ENCODE data around the gene WDR90. TPM values are rescaled to one million over a fixed set of nuclear protein-coding genes. Genes with fewer than 3 reads are reported as not detected.

WDR90 gene
- total RNA-seq, 1 experiment from 2014 or later, result 68.2 TPM

DNA sequence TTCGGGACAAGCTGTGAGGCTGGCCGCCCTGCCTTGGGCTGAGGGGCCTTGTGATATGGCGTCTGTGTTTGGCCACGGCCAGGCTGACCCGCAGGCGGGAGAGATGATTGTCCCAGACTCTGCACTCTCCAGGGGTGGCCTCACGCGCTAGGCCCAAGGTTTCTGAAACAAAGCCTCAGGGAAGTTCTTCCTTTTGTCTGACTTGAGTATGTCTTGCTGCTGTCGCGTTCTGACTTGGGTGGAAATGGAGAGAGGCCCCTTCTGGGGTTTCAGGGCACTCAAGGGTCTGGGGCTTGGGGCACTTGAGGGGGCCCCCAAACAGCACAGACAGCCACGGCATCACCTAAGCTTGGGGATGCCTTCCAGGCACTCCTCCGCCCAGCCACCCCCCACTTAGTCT, 61.9 kb downstream of the WDR90 start:
- no peak overlapping the region for H2BK5ac ChIP-seq (ENCODE audit: insufficient read length, low read length)
- H3K56ac ChIP-seq (ENCODE audit: insufficient read length, low read depth, low read length), result no peak overlapping the region
- no peaks in the 10 kb centered on the region for H3K79me1 ChIP-seq (ENCODE audit: insufficient read depth, low read depth, low read length, poor library complexity, severe bottlenecking)
- no peaks in the 10 kb centered on the region for H3K79me2 ChIP-seq (ENCODE audit: insufficient read depth, low read length)
- Mint-ChIP-seq H3K4me3 (no peak overlapping the region), H3K4me1 (peaks cover 4 to 13% of the 10 kb centered on the region in 2 experiments), H3K9me3 (peaks cover 0 to 2% of the 10 kb centered on the region in 2 experiments; a peak in 2 of 5 replicates), H3K36me3 (ENCODE audit: insufficient read depth in 1 of 3, low read depth in 3 of 3) (no peaks in the 10 kb centered on the region), H3K27me3 (ENCODE audit: low read depth) (peaks cover 79% of the 10 kb centered on the region), H3K27ac (no peak overlapping the region)
- H3K23ac ChIP-seq (ENCODE audit: insufficient read length, low read depth, low read length), result no peak overlapping the region
- peaks cover 12% of the 10 kb centered on the region for H3K23me2 ChIP-seq (ENCODE audit: insufficient read length, low read depth, low read length, poor library complexity, severe bottlenecking)
- no peak overlapping the region for H3T11ph ChIP-seq (ENCODE audit: low read length)
- H2AK5ac ChIP-seq (ENCODE audit: insufficient read length, low read length), result no peak overlapping the region
- H3K18ac ChIP-seq (ENCODE audit: insufficient read length, low read depth, low read length), result no peak overlapping the region
- H2BK15ac ChIP-seq (ENCODE audit: low read depth, low read length), result no peak overlapping the region
- H3K14ac ChIP-seq (ENCODE audit: insufficient read depth, low read length), result no peak overlapping the region
- H3K9me3 ChIP-seq (ENCODE audit: control insufficient read depth, low read depth, low read length), result no peaks in the 10 kb centered on the region
- H3K27ac ChIP-seq (ENCODE audit: insufficient read length, low read depth, low read length), result no peak overlapping the region
- H2BK20ac ChIP-seq (ENCODE audit: low read depth, low read length, poor library complexity, severe bottlenecking), result no peak overlapping the region
- H4K5ac ChIP-seq (ENCODE audit: insufficient read length, low read depth, low read length), result no peak overlapping the region
- no CpG with 5 or more reads among the region's 12 CpGs for WGBS (ENCODE audit: extremely low coverage, insufficient read length, low lambda C conversion rate)
- no peak overlapping the region for H4K91ac ChIP-seq (ENCODE audit: insufficient read length, low read depth, low read length)
- no peak overlapping the region for H2AFZ ChIP-seq (ENCODE audit: low read length)
- H3K4me2 ChIP-seq (ENCODE audit: insufficient read depth, insufficient read length, low read length), result no peak overlapping the region
- no peaks in the 10 kb centered on the region for H3K4me1 ChIP-seq (ENCODE audit: insufficient read depth, low read length)
- H3K4ac ChIP-seq (ENCODE audit: low read depth, low read length), result no peak overlapping the region
- no peak for TF ChIP-seq CTCF (conservative IDR thresholded peaks at IDR 0.05)
- H3K9ac ChIP-seq (ENCODE audit: extremely low read depth, insufficient read length, low read length), result no peak overlapping the region
- H4K20me1 ChIP-seq (ENCODE audit: control insufficient read depth, insufficient read depth, insufficient read length), result no peaks in the 10 kb centered on the region
- DNase-seq, result no peak
- no peak overlapping the region for H2BK120ac ChIP-seq (ENCODE audit: low read depth, low read length, poor library complexity, severe bottlenecking)
- H4K8ac ChIP-seq (replicated peaks; ENCODE audit: insufficient read length, low read depth, low read length), result no peak overlapping the region
- no peak overlapping the region for H2BK12ac ChIP-seq (ENCODE audit: insufficient read length, low read depth, low read length)
- peaks cover 21% of the 10 kb centered on the region; the same call in 1 of the 2 replicates for H3K27me3 ChIP-seq (ENCODE audit: insufficient read depth, low read length)
